Left hindlimb (tissue), 1 donor: ENCODE measurements around the gene ACER3.
"Not testable (repeated sequence)": the region's sequence is repeated elsewhere in the genome, so short reads cannot be mapped to it uniquely, and the experiment has no call there.

Source experiments
- DNase-seq: peaks from one replicate; pipeline ENCODE4 v3.0.0-alpha.2; 2018

The ACER3 gene

GRCh38 chr11:77044356-77044755, 183.6 kb downstream of the ACER3 start:
- no peak for DNase-seq

DNA sequence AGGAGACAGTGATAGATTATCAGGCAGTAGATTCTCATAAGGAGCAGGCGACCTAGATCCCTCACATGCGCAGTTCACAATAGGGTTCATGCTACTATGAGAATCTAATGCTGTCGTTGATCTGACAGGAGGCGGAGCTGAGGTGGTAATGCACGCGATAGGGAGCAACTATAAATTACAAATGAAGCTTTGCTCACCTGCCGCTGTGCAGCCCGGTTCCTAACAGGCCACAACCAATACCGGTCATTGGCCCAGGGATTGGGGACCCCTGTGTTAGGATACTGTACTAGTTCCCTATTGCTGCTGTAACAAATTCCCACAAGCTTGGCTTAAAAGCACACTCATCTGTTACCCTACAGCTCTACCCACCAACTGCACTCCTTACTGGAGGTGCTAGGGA, 184.2 kb downstream of the ACER3 start:
- DNase-seq = no peak

DNA sequence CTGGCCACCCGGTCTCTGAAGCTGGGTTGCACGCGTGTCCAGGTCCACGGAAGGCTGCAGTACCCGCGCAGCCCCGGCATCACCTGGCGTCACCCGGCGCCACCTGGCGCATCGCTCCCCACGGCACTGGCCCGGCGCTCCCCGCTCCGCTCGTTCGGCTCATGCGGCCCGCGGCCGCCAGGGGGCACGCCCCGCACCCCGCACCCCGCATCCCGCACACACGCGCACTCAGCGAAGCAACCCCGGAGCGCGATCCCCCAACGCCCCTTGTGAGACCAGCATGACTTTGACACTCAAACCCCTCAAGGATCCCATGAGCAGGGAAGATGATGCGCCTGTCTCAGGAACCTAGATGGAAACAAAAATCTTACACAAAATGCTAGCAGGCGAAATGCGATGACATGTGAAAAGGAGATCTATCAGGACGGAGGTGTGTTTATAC, 185.4 kb downstream of the ACER3 start:
- DNase-seq = no peak

DNA sequence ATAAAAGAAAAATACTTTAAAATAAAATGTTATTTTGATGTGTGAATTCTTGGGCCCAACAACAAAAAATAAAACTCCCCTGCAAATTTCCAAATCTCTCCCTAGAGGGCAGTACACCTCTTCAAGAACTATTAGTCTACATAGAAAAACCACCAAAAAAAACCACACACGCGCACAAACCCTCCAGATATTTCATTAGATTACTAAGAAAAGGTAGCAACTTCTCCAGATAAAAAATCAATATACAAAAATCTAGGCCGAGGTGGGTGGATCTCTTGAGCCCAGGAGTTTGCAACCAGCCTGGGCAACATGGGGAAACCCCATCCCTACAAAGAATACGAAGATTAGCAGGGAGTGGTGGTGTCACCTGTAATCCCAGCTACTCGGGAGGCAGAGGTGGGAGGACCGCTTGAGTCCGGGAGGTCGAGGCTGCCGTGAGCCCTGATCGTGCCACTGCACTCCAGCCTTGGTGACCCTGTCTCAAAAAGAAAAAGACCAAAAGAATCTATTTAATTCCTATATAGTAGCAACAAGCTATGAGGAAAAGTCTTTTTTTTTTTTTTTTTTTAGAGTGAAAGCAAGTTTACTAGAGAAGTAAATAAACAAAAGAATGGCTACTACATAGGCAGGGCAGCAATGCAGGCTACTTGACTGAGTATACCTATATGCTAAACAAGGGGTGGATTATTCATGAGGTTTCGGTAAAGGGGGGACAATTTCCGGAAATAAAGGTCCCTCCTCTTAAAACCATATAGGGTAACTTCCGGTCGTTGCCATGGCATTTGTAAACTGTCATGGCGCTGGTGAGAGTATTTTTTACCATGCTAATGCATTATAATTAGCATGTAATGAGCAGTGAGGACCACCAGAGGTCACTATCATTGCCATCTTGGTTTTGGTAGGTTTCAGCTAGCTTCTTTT, 186.5 kb downstream of the ACER3 start:
- DNase-seq = peak; percentile 82

DNA sequence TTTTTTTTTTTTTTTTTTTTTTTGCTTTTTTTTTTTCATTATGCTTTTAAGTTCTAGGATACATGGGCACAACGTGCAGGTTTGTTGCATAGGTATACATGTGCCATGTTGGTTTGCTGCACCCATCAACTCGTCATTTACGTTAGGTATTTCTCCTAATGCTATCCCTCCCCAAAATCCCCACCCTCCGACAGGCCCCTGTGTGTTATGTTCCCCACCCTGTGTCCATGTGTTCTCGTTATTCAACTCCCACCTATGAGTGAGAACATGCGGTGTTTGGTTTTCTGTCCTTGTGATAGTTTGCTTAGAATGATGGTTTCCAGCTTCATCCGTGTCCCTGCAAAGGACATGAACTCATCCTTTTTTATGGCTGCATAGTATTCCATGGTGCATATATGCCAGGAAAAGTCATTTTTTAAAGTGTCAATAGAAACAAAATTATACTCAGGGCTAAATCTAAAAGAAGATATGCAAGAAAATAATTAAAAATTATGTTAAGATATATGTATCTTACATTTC, 187.3 kb downstream of the ACER3 start:
- not testable (repeated sequence) for DNase-seq

GRCh38 chr11:77049026-77049425, 188.3 kb downstream of the ACER3 start:
- no peak for DNase-seq

DNA sequence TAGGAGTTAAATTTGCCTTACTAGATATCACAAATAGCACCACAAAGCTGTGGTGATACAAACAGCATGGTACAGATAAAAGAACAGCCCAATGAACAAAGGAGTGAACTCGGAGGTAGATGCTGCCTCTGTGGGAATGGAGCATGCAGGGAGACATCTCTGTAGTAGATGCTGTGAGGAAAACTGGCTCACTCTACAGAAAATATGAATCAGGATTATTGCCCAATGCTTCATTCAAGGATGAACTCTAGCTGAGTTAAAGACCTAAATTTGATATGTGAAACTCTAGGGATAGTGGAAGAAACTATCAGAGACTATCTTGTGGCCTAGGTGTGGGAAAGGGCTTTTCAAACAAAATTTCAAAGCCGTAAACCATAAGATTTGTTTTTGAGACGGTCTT, 190.8 kb downstream of the ACER3 start:
- DNase-seq = no peak

DNA sequence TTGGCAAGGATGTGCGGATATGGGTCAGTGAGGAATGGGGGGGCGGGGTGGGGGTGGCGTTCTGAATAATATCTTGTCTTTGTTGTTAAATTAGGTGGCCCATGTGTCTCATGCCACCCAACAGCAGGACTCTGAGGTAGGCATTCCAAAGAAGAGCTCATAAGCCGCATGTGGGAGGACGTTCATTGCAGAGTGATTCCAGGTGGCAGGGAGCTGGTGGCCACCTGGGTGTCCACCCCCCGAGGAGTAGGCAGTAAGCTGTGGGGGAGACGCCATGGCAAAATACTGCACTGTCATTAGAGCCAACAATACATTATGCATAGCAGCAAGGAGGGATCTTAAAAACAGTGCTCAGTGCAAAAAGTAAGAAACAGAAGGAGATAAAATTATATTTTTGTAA, 191.8 kb downstream of the ACER3 start:
- no peak for DNase-seq

DNA sequence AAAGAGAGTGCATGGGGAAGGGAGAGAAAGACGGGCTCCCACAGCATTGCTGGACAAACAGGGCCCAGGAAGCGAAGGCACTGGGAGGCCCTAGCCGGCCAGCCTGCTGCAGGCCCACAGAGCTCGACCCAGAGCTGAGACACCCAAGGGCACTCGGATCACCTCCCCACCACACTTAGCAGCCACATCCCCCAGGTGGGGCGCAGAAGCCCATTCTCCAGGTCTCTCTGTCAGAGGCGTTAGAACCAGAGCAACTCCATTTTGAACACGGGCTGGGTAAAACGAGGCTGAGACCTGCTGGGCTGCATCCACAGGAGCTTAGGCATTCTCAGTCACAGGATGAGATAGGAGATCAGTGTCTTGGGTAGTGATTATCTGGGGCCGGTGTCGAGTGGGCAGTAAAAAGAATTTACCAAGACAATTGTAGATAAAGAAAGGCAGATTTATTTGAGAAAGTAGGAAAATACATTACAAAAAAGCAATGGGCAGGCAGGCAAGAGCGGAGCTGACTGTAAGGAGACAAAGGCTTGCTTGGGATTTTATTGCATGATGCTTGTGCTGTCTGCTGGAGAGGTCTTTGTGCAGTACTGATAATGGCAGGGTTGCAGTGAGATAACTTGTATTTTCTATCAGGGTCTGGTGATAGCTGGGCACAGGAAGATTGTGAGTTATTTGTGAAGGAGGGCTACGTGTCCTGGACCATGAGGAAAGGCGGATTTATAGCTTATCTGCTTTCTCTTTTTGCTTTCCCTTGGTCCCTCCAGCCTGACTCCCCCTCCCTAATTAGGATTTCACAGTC, 192.7 kb downstream of the ACER3 start:
- DNase-seq = no peak

GRCh38 chr11:77054084-77054483, 193.4 kb downstream of the ACER3 start:
- no peak for DNase-seq

DNA sequence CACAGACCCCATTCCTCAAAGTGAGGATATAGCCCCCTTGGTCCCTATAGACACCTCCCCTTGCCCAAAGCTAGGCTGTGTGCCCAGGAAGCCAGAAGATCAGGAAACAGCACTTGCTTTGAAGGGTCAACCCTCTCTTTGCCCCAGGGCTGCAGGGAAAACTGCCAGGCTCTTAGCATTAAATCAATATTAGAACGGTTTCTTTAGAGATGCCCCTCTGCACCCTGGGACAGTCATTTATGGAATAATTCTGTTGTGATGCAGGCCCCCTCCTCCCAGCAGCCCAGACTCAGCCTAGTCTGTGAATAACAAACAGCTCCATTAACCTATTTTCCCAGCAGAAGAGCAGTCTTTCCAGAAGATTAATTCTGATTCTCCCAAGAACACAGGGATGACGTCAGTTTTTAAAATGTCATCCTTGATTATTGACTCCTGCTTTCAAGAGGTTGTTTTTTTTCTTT, 194.4 kb downstream of the ACER3 start:
- no peak for DNase-seq

DNA sequence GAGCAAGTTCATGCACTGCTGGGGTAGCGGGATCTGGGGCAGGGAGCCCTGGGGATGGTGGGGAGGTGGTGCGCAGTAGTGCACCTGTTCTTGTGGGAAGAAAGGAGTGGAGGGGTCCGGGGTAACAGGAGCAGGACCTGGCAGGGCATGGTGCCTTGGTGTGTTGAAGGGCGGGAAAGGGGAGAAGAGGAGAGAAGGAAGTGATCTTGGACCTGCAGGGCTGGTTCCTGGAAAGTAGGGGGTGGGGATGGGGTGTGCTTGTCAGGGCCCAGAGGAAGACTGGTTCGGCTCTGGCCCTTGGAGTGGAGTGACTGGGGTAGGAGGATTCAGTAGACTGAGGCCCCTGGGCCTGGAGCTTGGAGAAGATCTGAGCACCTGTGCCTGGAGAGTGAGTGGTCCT, 195.2 kb downstream of the ACER3 start:
- DNase-seq = no peak

DNA sequence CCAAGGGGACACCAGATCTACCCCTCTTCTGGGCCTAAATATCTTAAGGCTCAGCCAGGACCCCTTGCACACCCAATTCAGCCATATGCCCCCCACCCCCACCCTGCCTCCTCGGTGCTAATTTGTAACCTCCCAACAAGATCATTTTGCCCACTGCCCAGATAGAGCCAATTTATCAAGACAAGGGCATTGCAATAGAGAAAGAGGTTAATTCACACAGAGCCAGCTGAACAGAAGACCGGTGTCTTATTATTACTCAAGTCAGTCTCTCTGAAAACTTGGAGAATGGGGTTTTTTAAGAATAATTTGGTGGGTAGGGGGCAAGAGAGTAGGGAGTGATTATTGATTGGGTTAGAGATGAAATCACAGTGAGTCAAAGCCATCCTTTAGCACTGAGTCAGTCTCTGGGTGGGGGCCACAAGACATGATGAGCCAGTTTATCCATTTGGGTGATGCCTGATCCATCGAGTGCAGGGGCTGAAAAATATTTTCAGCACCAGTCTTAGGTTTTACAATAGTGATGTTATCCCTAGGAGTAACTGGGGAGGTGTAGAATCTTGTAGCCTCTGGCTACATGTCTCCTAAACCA, 196.2 kb downstream of the ACER3 start:
- no peak for DNase-seq

DNA sequence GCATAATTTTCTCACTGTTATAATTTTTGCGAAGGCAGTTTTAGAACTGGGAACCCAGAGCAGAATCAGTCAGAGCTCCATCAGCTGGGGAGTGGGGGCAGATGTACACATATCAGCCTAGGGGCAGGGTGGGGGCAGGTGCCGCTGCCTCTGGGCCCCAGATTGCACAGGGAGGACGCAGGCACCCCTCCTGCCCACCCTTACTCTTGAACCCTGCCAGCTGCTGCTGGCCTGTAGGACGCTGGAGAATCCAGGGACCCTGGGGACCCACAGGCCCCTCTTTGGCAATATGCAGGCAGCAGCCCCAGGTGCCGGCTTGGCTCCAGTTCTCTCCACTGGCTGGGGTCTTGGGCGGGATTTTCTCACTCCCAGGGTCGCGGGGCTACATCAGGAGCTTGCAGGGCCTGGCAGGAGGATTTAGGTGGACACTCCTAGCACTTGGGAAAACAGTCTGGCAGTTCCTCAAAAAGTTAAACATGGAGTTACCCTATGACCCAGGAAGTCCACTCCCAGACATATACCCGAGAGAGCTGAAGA, 197.3 kb downstream of the ACER3 start:
- no peak for DNase-seq

- no peak for DNase-seq
These were observed 198.2 kb downstream of the ACER3 start for GRCh38 chr11:77058900-77059299.

DNA sequence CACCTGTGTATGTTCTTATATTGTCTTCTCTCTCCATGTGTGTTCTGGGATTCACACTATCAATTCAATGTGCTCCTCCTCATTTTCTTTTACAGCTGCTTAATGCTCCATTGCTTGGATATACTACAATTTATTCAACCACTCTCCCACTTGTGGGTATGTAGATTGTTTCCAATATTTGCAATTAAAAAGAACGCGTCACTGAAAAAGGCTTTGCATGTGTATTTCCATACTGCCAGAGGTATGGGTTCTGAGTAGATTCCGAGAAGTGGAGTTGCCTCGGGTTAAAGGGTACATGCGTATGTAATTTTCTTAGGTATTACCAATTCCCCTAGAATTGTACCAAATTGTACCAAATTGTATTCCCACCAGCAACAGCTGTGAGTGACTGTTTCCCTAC, 199.1 kb downstream of the ACER3 start:
- DNase-seq = no peak

DNA sequence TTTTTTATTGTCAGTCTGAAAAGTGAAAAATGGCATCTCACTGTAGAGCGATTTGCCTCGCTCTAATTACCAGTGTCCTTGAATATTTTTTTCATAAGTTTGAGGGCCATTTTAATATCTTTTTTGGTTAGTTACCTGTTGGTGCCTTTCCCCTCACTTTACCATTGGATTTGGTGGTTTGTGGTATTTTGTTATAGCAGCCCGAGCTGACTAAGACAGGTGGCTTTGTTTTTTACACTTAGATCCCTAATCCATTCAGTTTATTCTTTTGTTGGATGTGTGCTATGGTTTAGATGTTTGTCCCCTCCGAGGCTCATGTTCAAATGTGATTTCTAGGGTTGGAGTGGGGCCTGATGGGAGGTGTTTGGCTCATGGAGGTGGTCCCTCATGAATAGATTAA, 199.5 kb downstream of the ACER3 start:
- DNase-seq = no peak

DNA sequence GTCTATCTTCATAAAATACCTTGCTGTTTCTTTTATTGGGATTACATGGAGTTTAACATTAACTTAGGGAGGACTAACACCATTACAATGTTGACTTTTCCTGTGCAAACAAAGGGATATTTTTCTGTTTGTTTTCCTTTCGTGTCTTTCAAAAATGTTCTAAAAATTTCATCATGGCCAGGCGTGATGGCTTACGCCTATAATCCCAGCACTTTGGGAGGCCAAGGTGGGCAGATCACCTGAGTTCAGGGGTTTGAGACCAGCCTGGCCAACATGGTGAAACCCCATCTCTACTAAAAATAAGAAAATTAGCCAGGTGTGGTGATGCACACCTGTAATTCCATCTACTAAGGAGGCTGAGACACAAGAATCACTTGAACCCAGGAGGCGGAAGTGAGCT, 200.5 kb downstream of the ACER3 start:
- not testable (repeated sequence) for DNase-seq

DNA sequence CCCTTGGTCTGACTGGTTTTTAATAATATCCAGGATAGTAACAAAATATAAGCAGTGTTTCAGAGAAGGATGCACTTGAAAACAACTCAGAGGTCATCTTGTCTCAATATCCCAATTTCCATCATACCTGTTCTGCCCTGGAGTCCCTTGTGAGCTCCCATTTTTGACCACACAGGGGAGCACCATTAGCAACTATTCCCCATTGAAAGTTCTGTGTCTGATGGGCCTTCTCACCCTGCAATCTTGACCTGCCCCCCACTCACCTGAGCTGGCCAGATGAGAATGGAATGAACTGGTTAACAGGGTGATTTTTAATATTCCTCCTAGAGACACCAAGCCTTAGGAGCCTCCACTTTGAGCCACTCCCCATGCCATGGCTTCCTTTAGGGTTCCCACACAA, 202.2 kb downstream of the ACER3 start:
- no peak for DNase-seq

GRCh38 chr11:77063407-77063806, 202.7 kb downstream of the ACER3 start:
- DNase-seq = no peak

DNA sequence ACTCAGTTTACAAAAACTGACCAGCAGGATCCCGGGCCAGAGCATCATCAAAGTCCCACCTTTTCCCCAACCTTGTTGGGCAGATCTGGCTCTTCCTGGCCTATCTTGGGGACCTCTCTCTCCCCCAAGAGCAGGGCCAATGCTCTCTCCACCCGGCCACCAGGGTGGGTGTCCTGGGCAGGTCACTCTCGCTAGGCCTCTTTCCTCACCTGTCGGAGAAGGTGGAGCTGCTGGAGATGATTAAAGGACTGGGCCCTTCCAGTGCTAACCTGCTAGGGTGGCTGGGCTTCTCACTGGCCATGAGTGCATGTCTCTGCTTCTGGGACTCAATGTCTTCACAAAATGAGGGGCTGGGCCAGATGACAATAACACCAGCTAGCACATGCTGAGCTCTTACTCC, 203.1 kb downstream of the ACER3 start:
- DNase-seq = no peak

DNA sequence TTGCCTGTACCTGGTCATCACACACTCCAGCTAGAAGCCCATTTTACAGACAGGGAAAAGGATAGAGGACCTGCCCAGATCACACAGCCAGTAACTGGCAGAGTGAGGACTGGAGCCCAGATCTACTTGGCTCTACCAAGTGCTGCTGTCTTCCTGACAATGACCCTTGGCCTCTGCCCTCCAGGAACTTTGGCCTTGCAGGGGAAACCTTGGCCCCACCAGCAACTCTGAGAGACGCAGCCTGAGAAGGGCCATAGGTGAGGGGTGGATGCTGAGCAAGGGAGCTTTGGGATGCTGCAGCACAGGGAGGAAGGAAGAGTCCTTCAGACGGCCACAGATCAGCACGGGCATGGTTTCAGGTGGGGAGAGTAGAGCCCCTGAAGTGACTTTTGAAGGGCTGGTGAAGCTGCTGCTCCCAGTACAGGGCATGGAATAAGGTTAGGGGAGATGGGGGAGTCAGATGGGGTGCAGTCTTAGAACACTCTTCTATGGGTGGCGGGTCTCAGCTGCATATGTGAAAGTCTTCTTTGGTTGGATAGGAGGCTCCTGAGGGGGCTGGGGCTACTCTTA, 204.0 kb downstream of the ACER3 start:
- no peak for DNase-seq

GRCh38 chr11:77065878-77066228, 205.1 kb downstream of the ACER3 start:
- peak; percentile 52 for DNase-seq
